ENCODE measurements around the gene FRY.

DNA sequence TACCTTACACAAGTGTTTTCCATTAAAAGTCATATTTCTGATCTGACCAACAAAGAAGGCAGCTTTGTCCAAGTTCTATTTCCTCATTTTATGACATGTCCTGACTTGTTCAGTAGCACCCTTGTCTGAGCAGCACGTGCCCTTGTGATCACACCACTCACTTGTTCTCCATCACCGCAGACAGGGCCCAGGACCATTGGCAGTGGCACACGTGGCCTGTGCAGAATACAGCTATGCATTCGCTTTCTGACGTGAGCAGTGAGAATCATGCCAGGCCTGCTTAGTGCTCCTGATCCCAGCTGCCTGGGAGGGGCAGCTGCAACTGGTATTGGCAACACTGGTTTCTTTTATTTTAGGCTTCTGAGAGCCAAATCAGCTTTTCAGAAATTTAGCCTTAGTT is 134.2 kb downstream of the FRY start:
- TF ChIP-seq AKAP8 (CRISPR knock-in tag; IDR thresholded peaks at IDR 0.05) (no peak), RAD21 (CRISPR knock-in tag; IDR thresholded peaks at IDR 0.05) (no peak)
- TF ChIP-seq, protein P1, sequence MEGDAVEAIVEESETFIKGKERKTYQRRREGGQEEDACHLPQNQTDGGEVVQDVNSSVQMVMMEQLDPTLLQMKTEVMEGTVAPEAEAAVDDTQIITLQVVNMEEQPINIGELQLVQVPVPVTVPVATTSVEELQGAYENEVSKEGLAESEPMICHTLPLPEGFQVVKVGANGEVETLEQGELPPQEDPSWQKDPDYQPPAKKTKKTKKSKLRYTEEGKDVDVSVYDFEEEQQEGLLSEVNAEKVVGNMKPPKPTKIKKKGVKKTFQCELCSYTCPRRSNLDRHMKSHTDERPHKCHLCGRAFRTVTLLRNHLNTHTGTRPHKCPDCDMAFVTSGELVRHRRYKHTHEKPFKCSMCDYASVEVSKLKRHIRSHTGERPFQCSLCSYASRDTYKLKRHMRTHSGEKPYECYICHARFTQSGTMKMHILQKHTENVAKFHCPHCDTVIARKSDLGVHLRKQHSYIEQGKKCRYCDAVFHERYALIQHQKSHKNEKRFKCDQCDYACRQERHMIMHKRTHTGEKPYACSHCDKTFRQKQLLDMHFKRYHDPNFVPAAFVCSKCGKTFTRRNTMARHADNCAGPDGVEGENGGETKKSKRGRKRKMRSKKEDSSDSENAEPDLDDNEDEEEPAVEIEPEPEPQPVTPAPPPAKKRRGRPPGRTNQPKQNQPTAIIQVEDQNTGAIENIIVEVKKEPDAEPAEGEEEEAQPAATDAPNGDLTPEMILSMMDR (CRISPR knock-in tag; IDR thresholded peaks at IDR 0.05): no peak

Measured in HepG2 (cell line).